Measurements from ENCODE around the gene PPP1R12B.

PPP1R12B gene

GRCh38 chr1:202315576-202316168 is 32.8 kb upstream of the PPP1R12B start:
- Histone ChIP-seq H3K4me2 (ENCODE audit: low read length) (no peak overlapping the region), H3K79me2 (no peaks in the 10 kb centered on the region), H3K27me3 (ENCODE audit: control insufficient read depth, insufficient read depth, low read length) (no peaks in the 10 kb centered on the region), H3K36me3 (ENCODE audit: control insufficient read depth, insufficient read depth, low read length) (no peaks in the 10 kb centered on the region), H3K9me3 (ENCODE audit: control insufficient read depth, low read length) (no peaks in the 10 kb centered on the region), H3K4me1 (no peaks in the 10 kb centered on the region), H3K27ac (no peak overlapping the region), H3K9ac (no peak overlapping the region), H2AFZ (no peak overlapping the region), H3K4me3 (ENCODE audit: low read depth, low read length) (no peak overlapping the region)
- TF ChIP-seq CTCF (IDR thresholded peaks at IDR 0.05), result peak; percentile 78

GRCh38 chr1:202316186-202316585 is 32.3 kb upstream of the PPP1R12B start:
- no peak for TF ChIP-seq CTCF (IDR thresholded peaks at IDR 0.05)
- Histone ChIP-seq H3K4me3 (ENCODE audit: low read depth, low read length) (no peak overlapping the region), H3K4me1 (no peaks in the 10 kb centered on the region), H3K27me3 (ENCODE audit: control insufficient read depth, insufficient read depth, low read length) (no peaks in the 10 kb centered on the region), H3K27ac (no peak overlapping the region), H3K79me2 (no peaks in the 10 kb centered on the region), H2AFZ (no peak overlapping the region), H3K4me2 (ENCODE audit: low read length) (no peak overlapping the region), H3K9me3 (ENCODE audit: control insufficient read depth, low read length) (no peaks in the 10 kb centered on the region), H3K9ac (no peak overlapping the region), H3K36me3 (ENCODE audit: control insufficient read depth, insufficient read depth, low read length) (no peaks in the 10 kb centered on the region)

GRCh38 chr1:202317941-202318925 is 30.3 kb upstream of the PPP1R12B start:
- no peak overlapping the region for H3K27ac ChIP-seq
- H3K9me3 ChIP-seq (ENCODE audit: control insufficient read depth, low read length), result no peaks in the 10 kb centered on the region
- no peak overlapping the region for H3K4me2 ChIP-seq (ENCODE audit: low read length)
- no peak overlapping the region for H3K9ac ChIP-seq
- H3K36me3 ChIP-seq (ENCODE audit: control insufficient read depth, insufficient read depth, low read length), result no peaks in the 10 kb centered on the region
- no peak overlapping the region for H3K4me3 ChIP-seq (ENCODE audit: low read depth, low read length)
- H2AFZ ChIP-seq, result no peak overlapping the region
- H3K79me2 ChIP-seq, result no peaks in the 10 kb centered on the region
- no peaks in the 10 kb centered on the region for H3K27me3 ChIP-seq (ENCODE audit: control insufficient read depth, insufficient read depth, low read length)
- TF ChIP-seq CTCF (IDR thresholded peaks at IDR 0.05), result no peak
- H3K4me1 ChIP-seq, result no peaks in the 10 kb centered on the region

GRCh38 chr1:202319381-202320080 is 29.0 kb upstream of the PPP1R12B start:
- no peaks in the 10 kb centered on the region for H3K9me3 ChIP-seq (ENCODE audit: control insufficient read depth, low read length)
- no peak for TF ChIP-seq CTCF (IDR thresholded peaks at IDR 0.05)
- no peaks in the 10 kb centered on the region for H3K79me2 ChIP-seq
- H3K4me2 ChIP-seq (ENCODE audit: low read length), result no peak overlapping the region
- no peak overlapping the region for H3K27ac ChIP-seq
- no peak overlapping the region for H3K9ac ChIP-seq
- H2AFZ ChIP-seq, result no peak overlapping the region
- H3K27me3 ChIP-seq (ENCODE audit: control insufficient read depth, insufficient read depth, low read length), result no peaks in the 10 kb centered on the region
- no peaks in the 10 kb centered on the region for H3K4me1 ChIP-seq
- no peaks in the 10 kb centered on the region for H3K36me3 ChIP-seq (ENCODE audit: control insufficient read depth, insufficient read depth, low read length)
- H3K4me3 ChIP-seq (ENCODE audit: low read depth, low read length), result no peak overlapping the region

Measured in parathyroid adenoma (tissue), 2 donors.